HL-60 (cell line): Measurements from ENCODE around the gene HLA-DRA.

Source experiments
- DNase-seq, 2 experiments: peaks; one replicate each; pipeline ENCODE4 v3.0.0-alpha.2; 2010 to 2020; ENCODE audit warnings: low read depth in 1 of 2, low spot score in 1 of 2
- H3K27ac ChIP-seq: fragments of 250-450 bp; sonication (Bioruptor Pico); replicated peaks from 2 replicates; pipeline ENCODE4 v1.5.1; 2020; ENCODE audit warnings: mild to moderate bottlenecking, moderate library complexity
- H3K27me3 ChIP-seq: fragments of 250-450 bp; sonication (Bioruptor Pico); 2 replicates; pipeline ENCODE4 v1.5.1; 2021; ENCODE audit warnings: mild to moderate bottlenecking, moderate library complexity; ENCODE audit not compliant: insufficient read depth, poor library complexity, severe bottlenecking
- H3K4me3 ChIP-seq: replicated peaks from 2 replicates; pipeline ENCODE4 v1.5.1; 2011; ENCODE audit warnings: mild to moderate bottlenecking, control low read depth, low read length; ENCODE audit not compliant: insufficient read depth
- CTCF ChIP-seq: IDR thresholded peaks from one replicate; pipeline ENCODE4 v1.5.1; 2011; ENCODE audit warnings: low read length, control low read depth, inconsistent platforms; ENCODE audit not compliant: insufficient read depth
- GABPA ChIP-seq: IDR thresholded peaks from 2 replicates; pipeline ENCODE4 v1.6.1; 2012; ENCODE audit warnings: low read depth
- POLR2AphosphoS5 ChIP-seq: IDR thresholded peaks from 2 replicates; pipeline ENCODE4 v1.6.1; 2012; ENCODE audit warnings: low read depth
- REST ChIP-seq: IDR thresholded peaks from 2 replicates; pipeline ENCODE4 v1.6.1; 2012; ENCODE audit warnings: low read depth; ENCODE audit not compliant: insufficient replicate concordance
- SPI1 ChIP-seq: IDR thresholded peaks from 2 replicates; pipeline ENCODE4 v1.6.1; 2012; ENCODE audit warnings: low read depth, mild to moderate bottlenecking, borderline replicate concordance

Gene HLA-DRA

GRCh38 chr6:32444433-32444832 is 4.7 kb downstream of the HLA-DRA start:
- TF ChIP-seq REST, result no peak
- TF ChIP-seq GABPA, result no peak
- no peak for TF ChIP-seq POLR2AphosphoS5
- TF ChIP-seq CTCF, result no peak
- no peak for TF ChIP-seq SPI1
- Histone ChIP-seq H3K27me3 (peaks cover 2% of the 10 kb centered on the region), H3K4me3 (no peak overlapping the region), H3K27ac (no peak overlapping the region)
- DNase-seq, result no peak

GRCh38 chr6:32445321-32445854 is 5.7 kb downstream of the HLA-DRA start:
- Histone ChIP-seq H3K4me3 (no peak overlapping the region), H3K27ac (no peak overlapping the region), H3K27me3 (peaks cover 2% of the 10 kb centered on the region)
- DNase-seq, result no peak
- TF ChIP-seq SPI1 (no peak), CTCF (no peak), REST (no peak), POLR2AphosphoS5 (no peak), GABPA (no peak)

- no peak for DNase-seq
- no peak overlapping the region for H3K27ac ChIP-seq
- H3K27me3 ChIP-seq, result no peaks in the 10 kb centered on the region
- no peak overlapping the region for H3K4me3 ChIP-seq
- no peak for TF ChIP-seq SPI1
- no peak for TF ChIP-seq POLR2AphosphoS5
- no peak for TF ChIP-seq CTCF
Measured at GRCh38 chr6:32447932-32448331, 8.2 kb downstream of the HLA-DRA start.
